B cell (primary cell): ENCODE data around the gene ANO9. TPM values are rescaled to one million over a fixed set of nuclear protein-coding genes. Genes with fewer than 3 reads are reported as not detected.

ENCODE experiments used
- ATAC-seq: fragments of 200-7000 bp; cut with Tn5 transposase; one replicate; pipeline ENCODE4 v1.10.0; 2021; ENCODE audit warnings: low read depth, mild to moderate bottlenecking, moderate number of reproducible peaks, moderate library complexity
- CTCF ChIA-PET: fragments of 350-600 bp; sonication (Branson Sonifier 250); formaldehyde crosslinking; loops from one replicate; lab custom pipeline; 2021; ENCODE audit warnings: antibody characterized with exemption, inconsistent platforms; lab: Charles Lee
- POLR2A ChIA-PET: fragments of 350-600 bp; sonication (Branson Sonifier 250); formaldehyde crosslinking; loops from one replicate; lab custom pipeline; 2021; ENCODE audit warnings: antibody characterized with exemption; lab: Charles Lee
- DNase-seq: peaks from one replicate; pipeline ENCODE4 v3.0.0; 2013
- H2AFZ ChIP-seq: 2 replicates; pipeline ENCODE4 v1.6.1; 2012; ENCODE audit warnings: mild to moderate bottlenecking, low read depth, low read length; ENCODE audit not compliant: insufficient read depth, poor library complexity, severe bottlenecking
- H3K27ac ChIP-seq, 2 donors: 1 replicate in 1 of 2; 2 replicates in 1 of 2; pipeline ENCODE4 v1.5.1; 2012 to 2013; ENCODE audit warnings: low read length in 2 of 2, mild to moderate bottlenecking in 2 of 2, moderate library complexity in 1 of 2
- H3K27me3 ChIP-seq, 4 experiments: fragments of 200-600 bp in 1 of 4; sonication (generic) in 1 of 4; replicated peaks in 1 of 4; 1 replicate in 2 of 4; 2 replicates in 2 of 4; pipeline versions ENCODE4 v1.6.1 to v1.7.0; 2013 to 2016; ENCODE audit warnings: low read length in 3 of 4, mild to moderate bottlenecking in 2 of 4, mixed read lengths in 1 of 4, moderate library complexity in 1 of 4; ENCODE audit not compliant: insufficient read depth in 4 of 4, control insufficient read depth in 3 of 4; ENCODE audit errors: control extremely low read depth in 1 of 4
- H3K36me3 ChIP-seq, 2 experiments: replicated peaks in 1 of 2; 1 replicate in 1 of 2; 2 replicates in 1 of 2; pipeline versions ENCODE4 v1.6.1 to v1.7.1; 2013; ENCODE audit warnings: low read length in 1 of 2; ENCODE audit not compliant: insufficient read depth in 2 of 2, control insufficient read depth in 1 of 2; ENCODE audit errors: control extremely low read depth in 1 of 2, extremely low read depth in 1 of 2
- H3K4me1 ChIP-seq, 2 donors: fragments of 200-600 bp in 1 of 2; sonication (generic) in 1 of 2; 1 replicate in 1 of 2; 2 replicates in 1 of 2; pipeline versions ENCODE4 v1.5.1 to v1.6.1; 2013 to 2017; ENCODE audit warnings: low read length in 2 of 2; ENCODE audit not compliant: control insufficient read depth in 2 of 2, insufficient read depth in 2 of 2
- H3K4me2 ChIP-seq: replicated peaks from 2 replicates; pipeline ENCODE3; 2012; ENCODE audit warnings: mild to moderate bottlenecking, low read depth, low read length; ENCODE audit not compliant: poor library complexity, severe bottlenecking
- H3K4me3 ChIP-seq, 5 experiments: fragments of 200-600 bp in 1 of 5; sonication (generic) in 1 of 5; 1 replicate in 3 of 5; 2 replicates in 2 of 5; pipeline versions ENCODE4 v1.5.1 to v1.7.0; 2011 to 2016; ENCODE audit warnings: low read length in 4 of 5, mild to moderate bottlenecking in 4 of 5, low read depth in 2 of 5, control low read depth in 1 of 5, moderate library complexity in 1 of 5; ENCODE audit not compliant: insufficient read depth in 1 of 5; ENCODE audit errors: control extremely low read depth in 1 of 5, extremely low read depth in 1 of 5
- H3K79me2 ChIP-seq: fragments of 200-600 bp; sonication (generic); one replicate; pipeline ENCODE4 v1.6.0; 2016; ENCODE audit warnings: low read length; ENCODE audit not compliant: control insufficient read depth, insufficient read depth
- H3K9ac ChIP-seq: fragments of 200-600 bp; sonication (generic); 2 replicates; pipeline ENCODE4 v1.6.1; 2017; ENCODE audit warnings: mild to moderate bottlenecking, low read length, moderate library complexity
- H3K9me3 ChIP-seq, 3 donors: one replicate each; pipeline versions ENCODE4 v1.6.1 to v1.7.1; 2013; ENCODE audit warnings: low read length in 2 of 3; ENCODE audit not compliant: control insufficient read depth in 2 of 3, insufficient read depth in 1 of 3; ENCODE audit errors: control extremely low read depth in 1 of 3
- H4K20me1 ChIP-seq: 2 replicates; pipeline ENCODE4 v1.6.0; 2012; ENCODE audit warnings: mild to moderate bottlenecking, low read length; ENCODE audit not compliant: insufficient read depth, control insufficient read depth, poor library complexity, severe bottlenecking
- H3K27ac Mint-ChIP-seq: one replicate; pipeline ENCODE4 v1.8.0; 2021; ENCODE audit warnings: mixed read lengths
- H3K27me3 Mint-ChIP-seq: one replicate; pipeline ENCODE4 v1.8.0; 2021; ENCODE audit warnings: mixed read lengths
- H3K4me1 Mint-ChIP-seq: one replicate; pipeline ENCODE4 v1.8.0; 2021; ENCODE audit warnings: mixed read lengths
- H3K4me3 Mint-ChIP-seq: one replicate; pipeline ENCODE4 v1.8.0; 2021; ENCODE audit warnings: mixed read lengths
- H3K9me3 Mint-ChIP-seq: one replicate; pipeline ENCODE4 v1.8.0; 2022; ENCODE audit warnings: mixed read lengths; ENCODE audit not compliant: insufficient read depth
- EZH2 ChIP-seq: IDR thresholded peaks from 2 replicates; pipeline ENCODE4 v1.6.1; 2012; ENCODE audit warnings: borderline replicate concordance, low read depth, mild to moderate bottlenecking, moderate library complexity, low read length; ENCODE audit not compliant: insufficient read depth, poor library complexity, severe bottlenecking
- WGBS: methylation state at CpG from one replicate; pipeline ENCODE4 v1.1.5; 2013; ENCODE audit warnings: missing lambda C conversion rate; ENCODE audit not compliant: insufficient coverage; 5-methylcytosine and 5-hydroxymethylcytosine counted together
- intact Hi-C: fragments of 100-400 bp; cut with micrococcal nuclease; formaldehyde crosslinking; loops from one replicate; pipeline ENCODE4 v1.10.0; 2022
- polyA plus RNA-seq: library from polyadenylated mRNA; depleted of rRNA; stranded (reverse); fragments of >200 nt; gene quantifications from 2 replicates; pipeline ENCODE4 v1.2.3, GENCODE V29; 2012
- total RNA-seq, 2 donors: library from RNA; stranded (reverse); fragments of 120-200 nt in 1 of 2; gene quantifications; 1 replicate in 1 of 2; 2 replicates in 1 of 2; pipeline versions ENCODE4 v1.2.3 to v1.2.4, GENCODE V29; 2013 to 2022
- TF ChIP-seq, protein P1 (sequence below): fragments of 200-600 bp; IDR thresholded peaks from one replicate; pipeline ENCODE4 v1.8.0; 2022; ENCODE audit warnings: antibody characterized with exemption, mild to moderate bottlenecking

ANO9 gene
- total and polyA plus RNA-seq, 2 donors (not counting 1 experiment from before 2014, with no cell fraction given): 62.0 to 107 TPM

DNA sequence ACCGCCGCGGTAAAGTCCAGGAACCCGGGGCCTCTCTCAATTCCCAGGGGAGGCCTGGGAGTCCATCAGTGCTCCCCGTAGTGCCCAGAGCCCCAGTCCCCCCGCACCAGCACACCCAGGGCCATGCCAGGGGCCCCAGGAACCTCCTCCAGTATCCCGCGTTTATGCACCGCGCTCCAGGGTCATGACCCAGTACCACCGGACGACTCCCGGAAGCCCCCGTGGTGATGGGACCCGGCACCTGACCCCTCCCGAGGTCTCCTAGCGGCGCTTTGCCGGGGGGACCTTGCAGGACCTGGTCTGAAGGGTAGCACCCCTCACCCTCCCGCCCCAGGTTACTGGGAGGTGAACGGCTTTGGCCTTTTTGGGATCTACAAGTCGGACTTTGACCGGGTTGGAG lies 61.3 kb downstream of the ANO9 start:
- intact Hi-C loops: no loop called here
- Histone ChIP-seq H3K4me3 (no peak overlapping the region), H2AFZ (no peak overlapping the region), H3K4me1 (no peaks in the 10 kb centered on the region), H3K9ac (no peak overlapping the region), H3K27ac (no peak overlapping the region), H3K79me2 (no peaks in the 10 kb centered on the region), H3K27me3 (peaks cover 0 to 3% (median 0%) of the 10 kb centered on the region in 4 experiments), H3K4me2 (no peak overlapping the region), H3K36me3 (no peaks in the 10 kb centered on the region), H3K9me3 (peaks cover 0 to under 1% (median 0%) of the 10 kb centered on the region in 3 donors), H4K20me1 (no peaks in the 10 kb centered on the region)
- POLR2A ChIA-PET: no interaction called here
- Mint-ChIP-seq H3K4me1 (no peaks in the 10 kb centered on the region), H3K4me3 (no peak overlapping the region), H3K27me3 (peaks cover 17% of the 10 kb centered on the region), H3K9me3 (no peaks in the 10 kb centered on the region), H3K27ac (no peak overlapping the region)
- 96% methylated on average over 19 of the region's 23 CpGs for WGBS
- ATAC-seq (no peak), DNase-seq (no peak)
- TF ChIP-seq, protein P1, sequence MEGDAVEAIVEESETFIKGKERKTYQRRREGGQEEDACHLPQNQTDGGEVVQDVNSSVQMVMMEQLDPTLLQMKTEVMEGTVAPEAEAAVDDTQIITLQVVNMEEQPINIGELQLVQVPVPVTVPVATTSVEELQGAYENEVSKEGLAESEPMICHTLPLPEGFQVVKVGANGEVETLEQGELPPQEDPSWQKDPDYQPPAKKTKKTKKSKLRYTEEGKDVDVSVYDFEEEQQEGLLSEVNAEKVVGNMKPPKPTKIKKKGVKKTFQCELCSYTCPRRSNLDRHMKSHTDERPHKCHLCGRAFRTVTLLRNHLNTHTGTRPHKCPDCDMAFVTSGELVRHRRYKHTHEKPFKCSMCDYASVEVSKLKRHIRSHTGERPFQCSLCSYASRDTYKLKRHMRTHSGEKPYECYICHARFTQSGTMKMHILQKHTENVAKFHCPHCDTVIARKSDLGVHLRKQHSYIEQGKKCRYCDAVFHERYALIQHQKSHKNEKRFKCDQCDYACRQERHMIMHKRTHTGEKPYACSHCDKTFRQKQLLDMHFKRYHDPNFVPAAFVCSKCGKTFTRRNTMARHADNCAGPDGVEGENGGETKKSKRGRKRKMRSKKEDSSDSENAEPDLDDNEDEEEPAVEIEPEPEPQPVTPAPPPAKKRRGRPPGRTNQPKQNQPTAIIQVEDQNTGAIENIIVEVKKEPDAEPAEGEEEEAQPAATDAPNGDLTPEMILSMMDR: no peak
- no peak for TF ChIP-seq EZH2
- CTCF ChIA-PET: interaction anchor here (0.6 to 1.0 kb wide), 2 partner anchors 16 to 75 kb away, joined by 3 read pairs; no protein-coding TSS in a partner anchor

DNA sequence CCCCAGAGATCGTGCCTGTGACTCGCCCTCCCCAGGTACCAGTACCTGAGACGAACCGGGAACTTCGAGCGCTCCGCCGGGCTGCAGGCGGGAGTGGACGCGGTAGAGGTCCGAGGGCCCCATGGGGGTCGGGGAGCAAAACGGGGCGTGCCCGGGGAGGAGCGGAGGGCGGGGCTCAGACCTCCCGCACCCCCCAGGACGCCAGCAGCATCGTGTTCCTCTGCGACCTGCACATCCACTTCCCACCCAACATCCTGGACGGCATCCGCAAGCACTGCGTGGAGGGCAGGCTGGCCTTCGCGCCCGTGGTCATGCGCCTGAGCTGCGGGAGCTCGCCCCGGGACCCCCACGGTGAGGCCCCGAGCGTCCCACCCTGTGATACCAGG lies 61.7 kb downstream of the ANO9 start:
- H3K27me3 Mint-ChIP-seq: peaks cover 17% of the 10 kb centered on the region
- no peak overlapping the region for H3K27ac Mint-ChIP-seq
- no peaks in the 10 kb centered on the region for H4K20me1 ChIP-seq
- H2AFZ ChIP-seq: no peak overlapping the region
- 94% methylated on average over 34 of the region's 35 CpGs for WGBS
- no peaks in the 10 kb centered on the region for H3K79me2 ChIP-seq
- no peaks in the 10 kb centered on the region for H3K4me1 ChIP-seq
- ATAC-seq (no peak), DNase-seq (no peak)
- H3K4me3 ChIP-seq: no peak overlapping the region
- CTCF ChIA-PET: no interaction called here
- H3K4me2 ChIP-seq: no peak overlapping the region
- H3K4me1 Mint-ChIP-seq: no peaks in the 10 kb centered on the region
- H3K9me3 Mint-ChIP-seq: no peaks in the 10 kb centered on the region
- H3K27me3 ChIP-seq: peaks cover 0 to 3% (median 0%) of the 10 kb centered on the region in 4 experiments
- intact Hi-C loops: no loop called here
- POLR2A ChIA-PET: no interaction called here
- peaks cover 0 to 4% (median 0%) of the 10 kb centered on the region in 3 donors for H3K9me3 ChIP-seq
- H3K36me3 ChIP-seq: no peaks in the 10 kb centered on the region
- H3K9ac ChIP-seq: no peak overlapping the region
- TF ChIP-seq EZH2: no peak
- TF ChIP-seq, protein P1: no peak
- H3K4me3 Mint-ChIP-seq: no peak overlapping the region
- no peak overlapping the region for H3K27ac ChIP-seq
